Choroid plexus epithelial cell (primary cell): Measurements from ENCODE around the gene CSF2RB.

Experiments used
- DNase-seq: peaks from one replicate; pipeline ENCODE4 v3.0.0-alpha.2; 2010; ENCODE audit warnings: low read depth
- H3K4me3 ChIP-seq: 2 replicates; pipeline ENCODE4 v1.5.1; 2011; ENCODE audit warnings: low read depth, mild to moderate bottlenecking, control low read depth, low read length, moderate library complexity
- TF ChIP-seq, protein P1 (sequence below): conservative IDR thresholded peaks from 2 replicates; pipeline ENCODE4 v1.5.1; 2011; ENCODE audit warnings: low read depth, mild to moderate bottlenecking, control low read depth, inconsistent platforms, low read length, moderate library complexity

Gene CSF2RB

DNA sequence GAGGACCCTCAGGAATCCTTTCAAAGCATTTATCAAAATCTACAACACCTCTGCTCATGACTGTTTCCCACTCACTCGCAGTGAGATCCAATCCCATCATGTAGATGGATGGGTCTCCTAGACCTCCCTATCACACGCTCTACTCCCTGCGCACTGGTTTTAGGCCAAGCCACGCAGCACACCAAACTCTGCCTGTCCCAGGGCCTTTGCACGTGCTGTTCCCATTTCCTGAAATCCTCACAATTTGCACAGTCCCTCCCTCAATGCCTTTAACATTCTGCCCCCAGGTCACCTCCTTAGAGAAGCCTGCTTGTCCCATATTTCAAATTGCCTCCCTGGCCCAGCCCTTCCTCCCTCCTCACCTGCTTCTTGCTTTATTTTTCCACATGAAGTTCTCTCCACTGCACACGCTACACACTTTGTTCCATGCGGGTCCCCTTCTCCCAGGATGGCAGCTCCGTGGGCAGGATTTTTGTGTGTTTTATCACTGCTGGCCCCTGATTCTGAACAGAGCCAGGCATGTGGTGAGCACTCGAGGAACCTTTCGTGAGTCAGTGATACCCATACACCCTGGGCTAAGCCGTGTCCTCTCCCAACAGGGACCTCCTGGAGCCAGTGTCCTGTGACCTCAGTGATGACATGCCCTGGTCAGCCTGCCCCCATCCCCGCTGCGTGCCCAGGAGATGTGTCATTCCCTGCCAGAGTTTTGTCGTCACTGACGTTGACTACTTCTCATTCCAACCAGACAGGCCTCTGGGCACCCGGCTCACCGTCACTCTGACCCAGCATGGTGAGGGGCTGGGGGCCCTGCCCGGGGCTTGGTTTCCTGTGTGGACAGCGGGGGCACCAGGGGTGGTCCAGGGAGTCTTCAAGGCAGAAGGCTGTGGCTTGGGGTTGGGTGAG, 12.2 kb downstream of the CSF2RB start:
- no peak overlapping the region for H3K4me3 ChIP-seq
- TF ChIP-seq, protein P1, sequence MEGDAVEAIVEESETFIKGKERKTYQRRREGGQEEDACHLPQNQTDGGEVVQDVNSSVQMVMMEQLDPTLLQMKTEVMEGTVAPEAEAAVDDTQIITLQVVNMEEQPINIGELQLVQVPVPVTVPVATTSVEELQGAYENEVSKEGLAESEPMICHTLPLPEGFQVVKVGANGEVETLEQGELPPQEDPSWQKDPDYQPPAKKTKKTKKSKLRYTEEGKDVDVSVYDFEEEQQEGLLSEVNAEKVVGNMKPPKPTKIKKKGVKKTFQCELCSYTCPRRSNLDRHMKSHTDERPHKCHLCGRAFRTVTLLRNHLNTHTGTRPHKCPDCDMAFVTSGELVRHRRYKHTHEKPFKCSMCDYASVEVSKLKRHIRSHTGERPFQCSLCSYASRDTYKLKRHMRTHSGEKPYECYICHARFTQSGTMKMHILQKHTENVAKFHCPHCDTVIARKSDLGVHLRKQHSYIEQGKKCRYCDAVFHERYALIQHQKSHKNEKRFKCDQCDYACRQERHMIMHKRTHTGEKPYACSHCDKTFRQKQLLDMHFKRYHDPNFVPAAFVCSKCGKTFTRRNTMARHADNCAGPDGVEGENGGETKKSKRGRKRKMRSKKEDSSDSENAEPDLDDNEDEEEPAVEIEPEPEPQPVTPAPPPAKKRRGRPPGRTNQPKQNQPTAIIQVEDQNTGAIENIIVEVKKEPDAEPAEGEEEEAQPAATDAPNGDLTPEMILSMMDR, result no peak
- no peak for DNase-seq

DNA sequence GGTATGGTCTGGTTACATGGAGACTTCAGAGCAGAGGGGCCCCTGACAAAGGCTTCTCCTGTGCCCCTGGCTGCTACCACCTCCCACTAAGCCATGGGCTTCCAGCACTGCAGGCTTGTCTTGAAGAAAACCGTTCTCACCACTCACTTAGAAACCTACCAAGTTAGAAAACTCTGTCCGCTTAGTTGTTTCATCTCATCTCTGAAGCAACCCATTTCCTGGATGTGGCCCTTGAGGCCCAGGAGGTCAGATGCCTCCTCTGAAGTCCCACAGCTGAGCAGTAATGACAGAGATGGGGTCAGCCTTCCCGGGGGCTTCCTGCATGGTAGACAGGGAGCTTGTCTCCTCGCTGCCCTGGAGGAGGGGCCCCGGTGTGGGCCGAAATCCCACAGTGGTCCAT, 12.9 kb downstream of the CSF2RB start:
- TF ChIP-seq, protein P1, result no peak
- H3K4me3 ChIP-seq, result no peak overlapping the region
- no peak for DNase-seq

DNA sequence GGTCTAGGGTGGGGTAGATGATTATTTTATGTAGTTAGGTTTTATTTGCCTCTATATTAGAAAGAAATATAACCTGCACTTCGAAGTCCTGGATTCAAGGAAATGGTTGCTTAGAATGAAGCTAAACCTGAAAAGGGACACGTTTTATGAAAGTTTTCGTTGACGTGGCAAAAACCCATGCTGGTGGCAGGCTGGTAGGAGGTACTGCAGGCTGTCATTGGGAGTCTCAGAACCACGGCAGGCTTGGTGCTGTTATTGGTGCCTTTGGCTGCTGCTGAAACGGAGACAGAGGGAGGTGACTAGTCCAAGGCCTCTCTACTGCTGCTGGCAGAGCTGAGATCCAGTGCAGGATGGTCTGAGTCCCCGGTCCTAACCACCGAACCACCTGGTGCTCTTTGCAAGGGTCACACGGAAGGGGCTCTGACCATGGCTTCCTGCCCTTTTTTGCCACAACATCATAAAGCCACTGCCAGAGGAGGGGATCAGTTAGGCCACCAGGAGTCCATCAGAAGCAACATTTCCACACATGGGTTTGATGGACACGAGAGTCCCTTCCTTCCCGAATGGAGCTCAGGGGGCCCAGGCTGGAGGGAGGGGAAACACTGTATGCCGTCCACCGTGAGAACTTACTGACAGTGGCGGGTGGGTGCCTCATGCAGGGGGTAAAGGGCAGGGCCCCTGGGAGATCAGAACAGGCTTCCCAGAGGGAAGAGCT, 13.4 kb downstream of the CSF2RB start:
- TF ChIP-seq, protein P1, result no peak
- no peak for DNase-seq
- H3K4me3 ChIP-seq, result no peak overlapping the region

DNA sequence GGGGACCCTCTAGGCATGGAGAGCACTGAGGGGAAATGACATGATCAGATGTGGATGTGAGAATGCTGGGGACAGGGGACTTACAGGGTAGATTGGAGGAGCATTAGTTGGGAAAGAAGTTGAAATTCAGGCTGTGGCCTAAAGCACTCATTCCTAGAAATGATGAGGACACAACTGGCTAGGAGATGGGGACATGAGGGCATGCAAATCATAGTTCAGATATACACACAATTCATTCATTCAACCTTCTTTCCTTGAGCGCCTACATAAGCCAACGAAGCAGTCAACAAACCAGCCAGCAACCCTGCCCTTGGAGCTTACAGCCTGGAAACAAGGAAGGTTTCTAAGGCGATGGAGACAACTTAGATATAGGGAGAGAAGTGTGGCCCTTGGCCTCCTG, 14.2 kb downstream of the CSF2RB start:
- DNase-seq, result no peak
- TF ChIP-seq, protein P1, result no peak
- H3K4me3 ChIP-seq, result no peak overlapping the region

DNA sequence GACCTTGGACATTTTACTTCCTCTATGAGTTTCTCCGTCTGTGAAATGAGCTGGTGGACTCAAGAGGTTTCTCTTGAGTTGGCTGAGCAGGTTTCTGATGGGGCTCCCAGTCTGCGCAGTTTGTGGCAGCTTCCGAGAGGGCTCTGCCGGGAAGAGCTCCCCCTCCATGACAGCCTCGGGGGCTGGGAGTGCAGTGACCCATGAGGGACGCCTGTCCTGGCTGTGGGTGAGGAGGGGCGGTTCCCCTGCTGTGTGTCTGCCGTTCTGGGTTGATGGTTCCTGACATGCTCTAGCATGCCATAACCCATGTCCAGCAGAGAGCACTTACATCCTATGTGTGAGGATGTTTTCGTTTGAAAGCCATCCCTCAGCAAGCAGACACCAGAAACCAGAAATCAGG, 14.8 kb downstream of the CSF2RB start:
- H3K4me3 ChIP-seq, result no peak overlapping the region
- TF ChIP-seq, protein P1, result no peak
- no peak for DNase-seq

DNA sequence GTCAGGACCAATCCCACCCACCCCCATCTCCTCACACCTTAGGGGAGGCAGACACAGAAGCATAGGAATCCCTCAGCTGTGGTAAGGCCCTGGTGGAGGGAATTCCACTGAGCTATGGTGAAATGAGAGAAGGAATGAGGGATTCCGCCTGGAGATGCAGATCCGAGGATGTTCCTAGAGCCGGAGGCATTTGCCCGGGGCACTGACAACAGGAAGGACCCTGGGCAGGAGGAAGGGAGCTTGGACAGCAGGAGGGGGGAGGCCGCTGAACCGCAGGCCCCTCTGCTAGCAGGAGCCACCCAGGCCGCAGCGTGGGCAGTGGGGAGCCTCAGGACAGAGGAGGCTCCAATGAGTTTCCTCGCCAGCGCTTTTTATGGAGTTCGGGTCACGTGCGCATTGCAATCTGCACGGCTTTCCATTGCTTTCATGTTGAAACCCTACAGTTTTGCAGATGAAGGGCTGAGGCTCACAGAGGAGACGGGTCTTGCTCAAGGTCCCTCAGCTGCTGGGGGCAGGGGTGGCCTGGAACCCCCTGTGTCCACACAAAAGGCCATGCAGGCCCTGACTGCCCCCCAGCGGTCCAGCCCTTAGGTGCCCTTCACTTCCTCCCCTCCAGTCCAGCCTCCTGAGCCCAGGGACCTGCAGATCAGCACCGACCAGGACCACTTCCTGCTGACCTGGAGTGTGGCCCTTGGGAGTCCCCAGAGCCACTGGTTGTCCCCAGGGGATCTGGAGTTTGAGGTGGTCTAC, 15.5 kb downstream of the CSF2RB start:
- no peak for DNase-seq
- H3K4me3 ChIP-seq, result no peak overlapping the region
- TF ChIP-seq, protein P1, result no peak
